ENCODE data around the gene TRAF3IP3.
A peak's percentile ranks its signal among the peaks of the same experiment; 100 is the strongest.

The TRAF3IP3 gene

DNA sequence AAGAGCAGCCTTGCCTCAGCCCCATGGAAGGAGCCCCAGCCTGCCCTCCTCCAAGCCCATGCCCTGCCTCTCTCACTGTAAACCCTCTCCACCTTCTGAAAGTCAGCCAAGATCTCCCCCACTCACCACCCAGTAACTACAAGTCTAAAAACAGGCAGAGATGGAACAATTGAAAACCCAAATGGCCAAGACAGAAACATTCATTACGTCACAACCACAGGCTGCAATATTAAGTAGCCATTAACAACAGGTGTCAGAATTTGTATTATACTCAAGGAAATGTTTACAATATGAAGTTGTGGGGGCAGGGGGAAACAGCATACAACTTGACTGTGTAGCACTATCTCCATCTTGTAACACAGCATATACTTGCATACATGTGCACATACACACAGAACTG lies 47.7 kb downstream of the TRAF3IP3 start:
- DNase-seq: no peak

DNA sequence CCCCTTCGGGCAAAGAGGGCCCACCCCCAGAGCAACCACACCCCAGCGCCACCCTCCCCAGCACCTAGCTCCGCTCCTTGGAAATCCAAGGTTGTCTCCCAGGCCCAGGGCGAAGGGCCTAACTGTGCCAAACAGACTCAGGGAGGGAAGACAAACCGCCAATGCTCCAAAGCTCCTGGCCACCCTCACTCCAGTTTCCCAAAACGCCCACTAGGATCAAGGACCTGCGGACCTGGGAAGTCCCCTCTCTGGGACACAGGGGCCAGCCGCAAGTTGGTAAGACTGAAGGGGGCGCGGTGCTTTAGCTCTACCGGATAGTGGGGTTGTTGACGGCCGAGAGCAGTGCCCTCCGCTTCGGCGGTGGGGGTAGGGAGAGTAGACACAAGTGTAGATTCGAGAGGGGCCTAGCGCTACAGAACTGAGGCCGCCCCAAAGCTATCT lies 49.5 kb downstream of the TRAF3IP3 start:
- DNase-seq: no peak

DNA sequence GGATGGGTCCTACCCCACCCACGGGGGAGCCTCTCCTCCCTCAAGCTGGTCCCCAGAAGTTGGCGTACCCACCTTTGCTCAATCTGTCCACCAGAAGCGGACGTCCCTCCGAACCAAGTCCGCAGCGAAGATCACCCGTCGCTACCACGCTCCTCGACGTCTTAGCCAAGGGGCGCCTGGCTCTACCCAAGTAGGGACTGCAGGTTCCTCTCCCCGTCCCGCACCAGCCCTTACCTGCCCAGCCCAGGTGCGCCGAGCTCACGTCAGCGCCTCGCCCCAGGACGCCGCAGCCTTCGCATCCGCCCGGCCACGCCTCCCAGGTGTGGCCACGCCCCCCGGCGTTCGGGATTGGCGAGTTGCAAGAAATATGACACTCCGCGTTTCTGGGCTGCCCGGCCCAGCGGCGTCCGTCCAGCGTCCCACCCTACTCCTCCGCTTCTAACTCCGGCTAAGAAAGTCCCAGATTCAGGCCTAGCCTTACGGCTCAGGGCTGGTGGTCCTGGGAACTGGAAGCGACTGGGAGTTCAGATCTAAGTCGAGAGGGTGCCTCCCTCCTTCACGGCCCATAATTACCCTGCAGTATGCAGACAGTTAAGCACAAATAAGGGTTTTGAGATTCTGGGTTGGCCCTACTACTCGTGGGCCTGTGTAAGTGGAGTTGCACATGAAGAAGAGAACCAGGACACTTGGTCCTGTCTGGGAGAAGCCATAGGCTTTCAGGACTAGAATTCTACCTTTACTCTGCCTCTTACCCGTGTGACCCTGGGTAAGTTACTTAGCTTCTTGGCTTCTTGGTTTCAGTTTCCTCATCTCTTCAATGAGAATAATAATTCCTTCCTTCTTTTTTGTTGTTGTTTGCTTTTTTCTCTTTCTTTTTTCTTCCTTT lies 50.3 kb downstream of the TRAF3IP3 start, which contains the start of gene IRF6:
Gene IRF6 (minus strand): TSS at position 268 of the 886 bp plus-strand sequence. CDS start 4,729 bp downstream, outside the sequence.
- no peak for DNase-seq

DNA sequence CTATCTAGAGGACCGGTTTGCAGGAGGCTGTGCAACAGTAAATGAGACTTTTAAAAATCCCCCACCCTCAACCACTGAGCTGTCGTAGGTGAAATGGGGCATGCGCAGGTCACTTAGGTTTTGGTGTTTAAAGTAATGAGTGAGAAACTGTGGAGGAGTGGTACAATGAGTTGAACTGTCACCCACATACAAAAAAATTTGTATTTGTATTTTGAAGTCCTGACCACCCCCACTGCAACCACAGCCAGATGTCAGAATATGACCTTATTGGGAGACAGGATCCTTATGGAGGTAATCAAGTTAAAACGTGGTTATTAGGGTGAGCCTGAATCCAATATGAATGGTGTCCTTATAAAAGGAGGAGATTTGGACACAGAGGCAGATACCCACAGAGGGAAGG lies 51.7 kb downstream of the TRAF3IP3 start:
- DNase-seq: no peak

DNA sequence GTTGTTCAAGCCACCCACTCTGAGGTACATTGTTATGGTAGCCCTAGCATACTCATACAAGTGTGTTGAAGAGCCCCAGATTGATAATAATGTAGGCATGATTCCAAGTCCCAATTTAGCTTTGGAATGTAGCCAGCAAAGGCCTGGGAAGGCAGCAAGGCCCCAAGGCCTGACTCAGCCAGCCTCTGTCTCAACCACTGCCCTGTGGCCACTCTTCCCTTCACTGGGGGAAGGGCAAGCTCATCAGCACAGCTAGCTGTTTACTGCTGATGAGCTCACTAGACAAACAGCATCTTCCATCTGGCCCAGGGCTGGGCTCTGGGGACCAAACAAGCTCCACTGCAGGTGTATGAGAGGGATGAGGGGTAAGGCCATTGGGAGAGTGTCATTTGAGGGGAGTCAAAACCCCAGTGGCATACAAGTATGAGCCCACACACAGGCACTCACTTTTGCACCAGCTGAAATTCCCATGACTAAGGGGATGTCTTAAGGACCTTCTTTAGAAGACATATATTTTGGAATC lies 52.3 kb downstream of the TRAF3IP3 start:
- DNase-seq: peak; percentile 36

DNA sequence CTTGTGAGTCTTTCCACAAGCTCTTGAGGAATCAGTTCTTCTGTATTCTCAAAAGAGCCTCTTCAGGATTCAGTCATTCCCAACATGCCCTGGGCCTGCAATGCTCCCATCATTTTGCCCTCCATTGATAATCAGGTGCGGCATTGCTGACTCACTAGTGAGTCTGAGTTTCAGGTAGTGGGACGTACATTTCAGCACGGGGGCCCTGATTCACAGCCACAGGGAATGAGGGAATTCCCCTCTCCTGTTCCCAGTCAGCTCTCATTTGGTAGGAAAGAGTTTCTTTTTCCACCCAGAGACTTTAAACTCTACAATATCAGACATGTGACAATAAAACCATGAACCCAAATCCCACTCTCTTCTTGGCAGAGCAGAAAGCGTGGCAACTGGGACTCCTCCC lies 53.8 kb downstream of the TRAF3IP3 start:
- DNase-seq: no peak

DNA sequence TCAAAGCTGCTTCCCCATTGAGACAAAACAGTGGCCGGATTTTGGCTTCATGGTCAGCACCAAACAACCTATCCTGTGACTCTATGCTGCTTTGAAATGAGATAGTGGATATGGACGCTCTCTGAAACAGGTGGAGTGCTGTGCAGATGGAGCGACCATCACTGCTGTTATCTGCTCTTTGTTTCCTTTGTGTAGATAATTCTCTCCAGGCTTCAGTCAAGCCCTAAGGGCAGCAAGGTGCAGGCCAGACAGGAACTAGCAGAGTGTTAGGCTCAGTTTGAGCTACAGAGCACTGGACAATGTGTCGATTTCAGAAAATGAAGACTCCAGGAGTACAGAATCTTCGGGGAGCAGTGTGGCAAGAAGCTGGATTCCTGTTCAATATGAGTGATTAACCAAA lies 54.9 kb downstream of the TRAF3IP3 start:
- no peak for DNase-seq

DNA sequence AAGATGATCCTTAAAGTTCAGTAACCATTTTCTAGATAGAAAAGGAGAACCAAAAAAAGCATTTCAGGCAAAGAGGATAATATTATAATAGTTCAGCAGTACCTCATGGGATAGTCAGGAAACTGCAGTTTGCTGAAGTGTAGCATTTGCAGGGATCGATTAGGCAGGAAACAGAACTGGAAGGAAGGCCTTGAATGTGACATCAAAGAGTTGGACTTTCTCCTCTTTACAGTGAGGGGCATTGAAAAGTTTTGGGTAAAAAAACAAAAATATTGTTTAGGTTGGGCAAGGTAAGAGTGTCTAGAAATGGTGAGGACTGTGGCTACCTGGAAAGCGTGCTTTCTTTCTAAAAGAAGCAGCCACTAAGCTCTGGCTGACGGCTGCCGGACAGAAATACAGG lies 58.0 kb downstream of the TRAF3IP3 start:
- no peak for DNase-seq

DNA sequence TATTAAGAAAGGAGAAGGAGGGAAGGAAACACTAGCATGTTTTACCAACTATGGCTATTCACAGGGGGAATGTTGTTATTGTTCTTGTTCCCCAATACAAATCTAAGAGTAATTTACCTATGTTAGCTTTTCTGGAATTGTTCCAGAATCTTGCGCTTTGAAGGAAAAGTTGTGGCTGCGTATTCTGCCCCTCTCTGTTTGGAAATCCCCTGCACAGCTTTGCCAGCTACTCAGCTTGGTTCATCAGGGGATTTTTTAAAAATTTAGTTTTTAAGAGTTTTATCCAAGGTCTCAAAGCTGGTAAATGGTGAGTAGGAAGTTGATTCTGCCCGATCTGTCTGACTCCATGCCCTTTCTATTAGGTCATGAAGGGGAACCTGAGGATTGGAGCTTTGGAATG lies 59.6 kb downstream of the TRAF3IP3 start:
- DNase-seq: no peak

DNA sequence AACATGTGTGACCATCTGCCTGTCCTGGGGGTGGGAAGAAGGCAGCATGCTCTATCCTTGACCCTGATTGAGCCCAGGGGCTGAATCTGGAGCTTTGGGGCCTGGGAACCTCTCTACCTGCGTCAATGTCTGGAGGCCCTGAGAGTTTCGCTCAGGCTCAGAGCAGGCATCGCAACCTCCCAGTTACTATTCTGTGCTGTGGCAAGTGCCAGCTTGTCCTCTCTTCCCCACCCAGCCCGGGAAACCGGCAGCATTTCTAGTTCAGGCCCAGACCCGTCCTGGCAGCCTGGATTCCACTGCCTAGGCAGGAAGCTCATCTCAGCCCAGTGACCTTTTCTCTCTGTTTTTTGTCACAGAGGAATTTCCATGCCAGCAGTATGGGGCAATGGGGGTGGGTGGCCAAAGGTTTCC lies 60.1 kb downstream of the TRAF3IP3 start:
- DNase-seq: no peak

DNA sequence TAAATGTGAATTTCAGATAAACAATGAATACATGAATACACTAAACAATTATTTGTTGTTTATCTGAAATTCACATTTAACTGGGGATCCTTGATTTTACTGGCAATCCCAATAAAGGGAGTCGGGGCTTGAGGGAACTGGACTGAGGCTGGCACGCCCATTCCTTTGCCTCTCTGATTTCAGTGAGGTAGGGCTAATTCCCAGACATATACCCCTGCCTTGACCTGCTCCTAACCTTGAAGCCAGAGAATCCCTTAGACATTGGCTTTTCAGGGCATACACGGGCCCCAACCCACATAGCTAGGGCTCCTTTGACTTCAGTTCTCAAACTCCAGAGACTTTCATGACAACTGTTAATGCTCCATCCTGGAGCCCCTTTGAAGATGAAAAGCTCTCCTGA lies 61.1 kb downstream of the TRAF3IP3 start:
- DNase-seq: no peak

DNA sequence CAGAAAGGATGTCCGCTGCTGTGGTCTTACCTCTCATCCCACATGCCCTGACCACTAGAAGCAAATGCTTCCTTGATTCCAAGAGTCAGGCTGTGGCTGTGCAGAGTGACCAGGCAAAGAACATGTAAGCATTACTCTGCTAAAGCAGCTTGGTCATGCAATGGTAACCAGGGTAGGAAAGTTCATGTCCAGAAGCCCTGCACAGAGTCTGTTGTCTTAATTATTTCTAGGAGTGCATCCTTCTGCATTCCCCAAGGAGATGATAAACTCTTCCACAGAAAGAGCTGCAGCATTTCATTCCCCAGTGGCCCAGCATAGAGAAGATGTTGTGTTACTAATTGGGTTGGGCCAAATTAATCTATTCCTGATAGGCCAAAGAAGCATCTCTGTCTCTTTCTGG lies 61.8 kb downstream of the TRAF3IP3 start:
- no peak for DNase-seq

DNA sequence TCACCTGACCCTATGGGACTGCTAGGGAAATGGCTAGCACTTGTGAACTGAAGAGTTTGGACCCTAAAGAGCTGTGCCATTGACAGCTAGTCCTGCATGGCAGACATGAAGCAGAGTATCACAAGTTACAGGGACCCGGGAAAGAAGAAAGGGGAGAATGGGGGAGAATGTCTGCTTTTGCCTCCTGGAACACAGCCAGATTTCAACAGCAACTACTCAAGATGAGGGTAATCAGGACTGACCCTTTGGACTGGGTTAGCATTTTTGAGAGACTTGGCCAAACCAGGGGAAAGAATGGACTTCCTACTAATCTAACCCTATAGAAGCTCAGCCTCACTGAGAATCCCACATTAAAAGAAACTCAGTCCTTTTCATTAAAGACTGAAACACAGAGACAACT lies 63.2 kb downstream of the TRAF3IP3 start:
- no peak for DNase-seq

DNA sequence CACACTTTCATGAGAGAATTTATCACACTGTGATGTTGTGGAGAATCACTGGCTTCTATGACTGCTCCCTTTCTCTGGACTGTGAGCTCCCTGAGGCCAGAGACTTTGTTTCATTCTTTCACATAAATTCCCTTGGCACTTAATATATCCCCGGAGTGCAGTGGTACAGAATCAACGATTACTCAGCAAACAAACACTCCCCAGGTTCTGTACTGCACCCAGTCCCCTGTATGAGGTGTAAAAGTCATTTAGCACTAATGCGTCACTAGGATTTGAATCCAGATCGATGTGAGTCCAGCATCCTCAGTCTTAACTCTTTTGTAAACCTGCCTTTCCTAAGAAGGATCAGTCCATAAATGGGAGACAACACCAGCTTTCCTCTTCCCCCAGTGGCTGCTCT lies 65.1 kb downstream of the TRAF3IP3 start:
- no peak for DNase-seq

DNA sequence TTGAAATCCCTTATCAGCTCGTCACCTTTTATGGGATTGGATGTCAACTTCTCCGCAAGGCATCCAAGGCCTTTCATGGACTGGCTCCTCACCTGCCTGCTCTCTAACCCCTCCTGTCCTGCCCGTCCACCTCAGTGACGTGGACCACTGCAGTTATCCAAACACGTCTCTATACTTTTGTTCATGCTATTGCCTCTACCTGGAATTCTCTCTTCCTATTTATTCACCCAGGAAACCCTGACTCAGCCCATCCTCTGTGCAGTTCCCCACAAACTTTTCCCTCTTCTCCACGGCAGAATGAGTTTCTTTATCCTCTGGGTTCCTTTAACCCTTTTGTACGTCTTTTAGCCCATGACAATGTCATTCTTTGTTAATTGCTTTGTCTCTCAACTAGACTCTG lies 66.9 kb downstream of the TRAF3IP3 start:
- no peak for DNase-seq

DNA sequence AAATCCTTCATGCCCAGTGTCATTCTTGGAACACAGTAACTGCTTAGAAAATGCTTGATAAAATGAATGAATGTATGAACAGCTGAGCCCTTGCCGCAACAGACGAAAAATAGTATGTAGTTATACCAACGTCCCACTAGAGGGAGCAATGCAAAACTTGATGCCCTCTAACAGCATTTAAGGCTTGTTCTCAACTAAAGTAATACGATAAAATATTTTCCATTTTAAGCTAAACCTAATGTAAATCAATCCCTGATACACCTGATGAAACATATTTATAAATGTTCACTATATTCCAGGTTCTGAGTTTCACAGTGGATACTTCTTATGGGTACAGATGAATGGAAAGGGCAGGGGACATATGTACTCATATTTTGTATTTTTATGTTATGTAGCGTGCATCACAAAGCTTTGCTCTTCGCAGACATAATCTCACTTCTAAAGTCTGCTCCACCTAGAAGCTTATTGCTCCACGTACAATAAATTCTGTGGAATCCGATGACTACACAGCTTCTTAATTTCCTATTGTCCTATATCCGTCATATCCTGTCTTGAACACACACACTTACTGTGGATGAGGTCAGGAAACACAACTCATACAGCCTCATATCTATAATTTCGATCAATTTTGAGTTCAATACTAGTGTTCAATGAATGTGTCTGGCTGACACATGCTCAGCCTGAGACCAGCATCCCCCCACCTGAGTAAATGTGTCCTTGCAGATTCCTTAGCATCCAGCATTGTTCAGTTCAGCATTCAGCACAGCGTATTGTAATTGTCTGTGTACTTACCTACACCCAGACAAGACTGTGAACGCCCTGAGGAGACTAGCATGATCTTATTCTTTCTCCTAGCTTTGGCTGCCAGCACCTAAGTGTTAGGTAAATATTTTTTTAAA lies 67.5 kb downstream of the TRAF3IP3 start:
- DNase-seq: no peak

DNA sequence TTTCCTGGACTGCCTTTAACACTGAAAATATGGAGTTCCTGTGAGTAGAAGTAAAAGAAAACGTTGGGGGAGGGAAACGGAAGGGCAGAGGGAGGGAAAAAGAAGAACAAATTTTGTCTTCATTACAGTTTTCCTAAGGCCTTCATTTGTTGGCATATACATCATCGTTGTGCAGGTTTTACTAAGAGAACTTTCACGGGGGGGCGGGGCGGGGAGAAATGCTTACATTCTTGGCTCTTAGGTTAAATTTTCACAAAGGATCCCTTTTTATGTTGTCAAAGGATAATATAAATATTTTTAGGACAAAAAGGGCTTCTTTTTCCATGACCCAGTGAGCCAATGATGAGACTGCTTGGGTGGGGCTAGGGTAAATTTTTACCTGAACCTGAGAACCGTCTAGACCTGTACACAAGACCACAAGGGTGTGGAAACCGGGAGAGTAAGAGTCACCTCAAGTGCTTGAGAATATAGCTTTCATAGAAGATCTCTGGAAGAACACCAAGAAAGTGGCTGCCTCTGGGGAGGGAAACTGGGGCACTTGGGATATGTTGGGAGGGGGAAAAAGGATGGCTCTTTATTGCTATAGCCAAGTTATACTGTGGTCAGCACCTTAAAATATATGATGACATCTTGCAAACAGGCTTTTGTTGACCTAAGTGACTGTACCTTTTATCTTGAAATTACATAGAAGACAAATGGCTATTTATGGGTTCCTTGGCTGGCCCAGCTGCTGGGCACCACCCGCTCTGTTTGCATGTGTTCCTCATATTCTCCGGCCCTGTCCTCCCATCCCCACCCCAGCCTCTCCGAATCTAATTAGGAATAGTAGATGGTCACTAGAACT lies 70.0 kb downstream of the TRAF3IP3 start:
- DNase-seq: no peak

DNA sequence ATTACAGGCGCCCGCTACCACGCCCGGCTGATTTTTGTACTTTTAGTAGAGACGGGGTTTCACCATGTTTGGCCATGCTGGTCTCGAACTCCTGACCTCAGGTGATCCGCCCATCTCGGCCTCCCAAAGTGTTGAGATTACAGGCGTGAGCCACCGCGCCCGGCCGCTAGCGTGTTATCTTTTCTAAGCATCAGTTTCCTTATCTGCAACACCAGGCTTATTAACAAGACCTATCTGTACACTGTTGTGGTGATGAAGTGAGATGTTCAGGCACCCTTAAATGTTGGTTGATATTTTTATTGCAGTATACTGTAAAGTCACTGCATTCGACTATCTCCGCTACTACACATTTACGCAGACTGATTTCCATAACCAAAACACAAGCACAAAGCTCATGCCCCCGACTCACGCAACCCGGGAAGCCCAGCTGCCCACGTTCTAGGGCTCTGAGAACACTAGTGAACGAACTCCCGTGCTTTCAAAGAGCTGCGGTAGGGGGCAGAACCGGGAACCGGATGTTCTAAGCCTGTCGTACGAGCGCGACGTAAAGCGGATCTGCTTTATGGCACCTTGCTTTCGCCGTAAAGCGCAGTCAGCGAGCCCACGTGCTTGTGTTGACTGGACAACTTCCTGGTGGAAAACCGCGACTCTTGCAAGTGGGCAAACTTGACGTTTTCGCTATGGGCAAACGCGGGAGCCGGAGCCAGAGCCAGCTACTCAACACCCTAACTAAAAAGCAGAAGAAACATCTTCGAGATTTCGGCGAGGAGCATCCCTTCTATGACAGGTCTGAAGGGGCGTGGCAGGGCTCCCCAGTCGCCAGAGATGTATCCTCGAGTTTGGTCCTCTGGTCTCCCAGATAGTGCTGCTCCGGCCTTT lies 71.8 kb downstream of the TRAF3IP3 start, which contains the start of gene UTP25:
Gene UTP25 (plus strand): TSS at position 589 of the 879 bp plus-strand sequence. CDS start 92 bp downstream, at position 681.
- DNase-seq: peak; percentile 84

DNA sequence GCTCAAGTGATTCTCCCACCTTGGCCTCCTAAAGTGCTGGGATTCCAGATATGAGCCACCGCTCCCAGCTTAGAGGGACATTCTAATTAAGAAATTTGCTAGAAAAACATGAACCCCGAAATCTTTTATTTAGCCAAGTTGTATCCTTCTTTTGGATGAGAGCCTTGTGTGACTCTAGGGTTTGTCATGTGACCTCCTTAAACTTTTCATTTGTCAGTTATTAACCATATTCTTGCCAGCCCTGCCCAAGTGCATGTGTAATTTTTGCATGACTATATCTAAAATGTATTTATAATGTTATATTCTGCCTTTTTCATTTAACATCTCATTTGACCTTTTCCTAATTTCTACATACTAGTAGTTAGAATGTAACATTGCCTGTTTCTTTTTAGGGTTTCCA lies 73.9 kb downstream of the TRAF3IP3 start:
- no peak for DNase-seq

DNA sequence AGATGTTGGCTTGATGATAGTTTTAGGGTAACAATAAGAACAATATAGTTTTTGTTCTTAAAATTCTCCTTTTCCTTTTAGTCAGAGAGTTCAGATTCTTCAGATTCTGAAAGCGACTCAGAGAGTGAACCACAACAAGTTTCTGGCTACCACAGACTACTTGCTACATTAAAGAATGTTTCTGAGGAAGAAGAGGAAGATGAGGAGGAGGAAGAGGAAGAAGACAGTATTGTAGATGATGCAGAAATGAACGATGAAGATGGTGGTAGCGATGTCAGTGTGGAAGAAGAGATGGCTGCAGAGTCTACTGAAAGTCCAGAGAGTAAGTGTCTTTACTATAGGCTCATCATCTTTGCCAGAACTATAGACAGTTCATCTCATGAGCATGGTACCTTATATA lies 74.9 kb downstream of the TRAF3IP3 start:
- DNase-seq: no peak

DNA sequence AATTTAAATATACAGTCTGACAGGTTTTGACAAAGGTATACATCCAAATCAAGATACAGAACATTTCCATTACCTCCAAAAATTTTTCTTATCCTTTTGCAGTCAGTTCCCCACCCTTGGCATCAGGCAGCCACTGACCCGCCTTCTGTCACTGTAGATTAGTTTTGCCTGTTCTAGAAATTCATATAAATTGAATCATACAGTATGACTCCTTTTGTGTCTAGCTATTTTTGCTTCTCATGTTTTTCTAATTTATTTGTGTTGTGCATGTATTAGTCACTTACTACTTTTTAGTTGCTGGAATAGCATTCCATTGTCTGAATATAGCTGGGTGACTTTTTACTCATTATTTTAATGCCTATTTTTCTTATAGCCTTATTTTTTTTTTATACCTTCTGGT lies 75.8 kb downstream of the TRAF3IP3 start:
- no peak for DNase-seq

Data from GOT3 (cell line).